Omental fat pad (tissue), 4 donors: Measurements from ENCODE around the gene NAV3. TPM values are rescaled to one million over a fixed set of nuclear protein-coding genes. Genes with fewer than 3 reads are reported as not detected.

ENCODE experiments used
- ATAC-seq: fragments of 150-250 bp; one replicate; pipeline ENCODE4 v1.9.1; 2016; ENCODE audit warnings: mild to moderate bottlenecking, moderate library complexity; ENCODE audit not compliant: low FRiP score
- DNase-seq: peaks from one replicate; pipeline ENCODE4 v3.0.0-alpha.2; 2019; ENCODE audit warnings: low spot score
- total RNA-seq, 4 donors: library from RNA; depleted of rRNA; stranded (reverse); fragments of >200 nt; gene quantifications; one replicate each; pipeline ENCODE4 v1.1.0, GENCODE V29; 2016
- TF ChIP-seq, protein P1 (sequence below), 3 donors: fragments of 450-650 bp; IDR thresholded peaks; one replicate each; pipeline ENCODE4 v1.5.1; 2016 to 2017; ENCODE audit warnings: antibody characterized with exemption in 3 of 3, mild to moderate bottlenecking in 3 of 3, moderate library complexity in 2 of 3

The NAV3 gene
- total RNA-seq, 4 donors from 2014 or later = 12.5 to 24.3 (median 15.3) TPM

GRCh38 chr12:78156751-78157150, 326.1 kb downstream of the NAV3 start:
- ATAC-seq (no peak), DNase-seq (no peak)
- TF ChIP-seq, protein P1, sequence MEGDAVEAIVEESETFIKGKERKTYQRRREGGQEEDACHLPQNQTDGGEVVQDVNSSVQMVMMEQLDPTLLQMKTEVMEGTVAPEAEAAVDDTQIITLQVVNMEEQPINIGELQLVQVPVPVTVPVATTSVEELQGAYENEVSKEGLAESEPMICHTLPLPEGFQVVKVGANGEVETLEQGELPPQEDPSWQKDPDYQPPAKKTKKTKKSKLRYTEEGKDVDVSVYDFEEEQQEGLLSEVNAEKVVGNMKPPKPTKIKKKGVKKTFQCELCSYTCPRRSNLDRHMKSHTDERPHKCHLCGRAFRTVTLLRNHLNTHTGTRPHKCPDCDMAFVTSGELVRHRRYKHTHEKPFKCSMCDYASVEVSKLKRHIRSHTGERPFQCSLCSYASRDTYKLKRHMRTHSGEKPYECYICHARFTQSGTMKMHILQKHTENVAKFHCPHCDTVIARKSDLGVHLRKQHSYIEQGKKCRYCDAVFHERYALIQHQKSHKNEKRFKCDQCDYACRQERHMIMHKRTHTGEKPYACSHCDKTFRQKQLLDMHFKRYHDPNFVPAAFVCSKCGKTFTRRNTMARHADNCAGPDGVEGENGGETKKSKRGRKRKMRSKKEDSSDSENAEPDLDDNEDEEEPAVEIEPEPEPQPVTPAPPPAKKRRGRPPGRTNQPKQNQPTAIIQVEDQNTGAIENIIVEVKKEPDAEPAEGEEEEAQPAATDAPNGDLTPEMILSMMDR (IDR thresholded peaks at IDR 0.05) = no peak

- TF ChIP-seq, protein P1 (IDR thresholded peaks at IDR 0.05) = no peak
- DNase-seq (no peak), ATAC-seq (no peak)
Measured at GRCh38 chr12:78157199-78157598, 326.5 kb downstream of the NAV3 start.

- DNase-seq (no peak), ATAC-seq (no peak)
- TF ChIP-seq, protein P1 (IDR thresholded peaks at IDR 0.05) = no peak
Measured at GRCh38 chr12:78164154-78164553, 333.5 kb downstream of the NAV3 start.

- ATAC-seq (no peak), DNase-seq (no peak)
- TF ChIP-seq, protein P1 (IDR thresholded peaks at IDR 0.05) = no peak
Measured at GRCh38 chr12:78167510-78167909, 336.8 kb downstream of the NAV3 start.

GRCh38 chr12:78171061-78171460, 340.4 kb downstream of the NAV3 start:
- no peak for ATAC-seq
- no peak for DNase-seq
- TF ChIP-seq, protein P1 (IDR thresholded peaks at IDR 0.05) = no peak

- DNase-seq (no peak), ATAC-seq (no peak)
- TF ChIP-seq, protein P1 (IDR thresholded peaks at IDR 0.05) = no peak
Measured at GRCh38 chr12:78176643-78177042, 345.9 kb downstream of the NAV3 start.

GRCh38 chr12:78177298-78177697, 346.6 kb downstream of the NAV3 start:
- no peak for DNase-seq
- TF ChIP-seq, protein P1 (IDR thresholded peaks at IDR 0.05) = no peak
- no peak for ATAC-seq
